Smooth muscle cell (in vitro differentiated cells): ENCODE measurements around the gene CTBP1. TPM values are rescaled to one million over a fixed set of nuclear protein-coding genes. Genes with fewer than 3 reads are reported as not detected.

Experiments used
- DNase-seq: peaks from one replicate; lab custom pipeline; 2025; ENCODE audit not compliant: unreplicated experiment; lab: John Stamatoyannopoulos, UW
- H2AFZ ChIP-seq: fragments of 200-600 bp; sonication (generic); 2 replicates; pipeline ENCODE4 v1.6.0; 2016; ENCODE audit warnings: antibody characterized with exemption, low read depth, mild to moderate bottlenecking
- H3F3A ChIP-seq: fragments of 200-600 bp; sonication (generic); 2 replicates; pipeline ENCODE4 v1.6.0; 2017; ENCODE audit warnings: antibody characterized with exemption, low read depth
- H3K27ac ChIP-seq: fragments of 200-600 bp; sonication (generic); 2 replicates; pipeline ENCODE4 v1.5.1; 2016; ENCODE audit warnings: low read depth, mild to moderate bottlenecking
- H3K27me3 ChIP-seq: fragments of 200-600 bp; sonication (generic); 2 replicates; pipeline ENCODE4 v1.6.1; 2016; ENCODE audit warnings: low read depth, mild to moderate bottlenecking
- H3K36me3 ChIP-seq: fragments of 200-600 bp; sonication (generic); 2 replicates; pipeline ENCODE4 v1.5.1; 2016; ENCODE audit warnings: low read depth
- H3K4me1 ChIP-seq: fragments of 200-600 bp; sonication (generic); 2 replicates; pipeline ENCODE4 v1.5.1; 2016; ENCODE audit warnings: low read depth
- H3K4me2 ChIP-seq: fragments of 200-600 bp; sonication (generic); 2 replicates; pipeline ENCODE4 v1.6.0; 2016; ENCODE audit warnings: mild to moderate bottlenecking
- H3K4me3 ChIP-seq: fragments of 200-600 bp; sonication (generic); 2 replicates; pipeline ENCODE4 v1.5.1; 2016; ENCODE audit warnings: mild to moderate bottlenecking
- H3K79me2 ChIP-seq: fragments of 200-600 bp; sonication (generic); 2 replicates; pipeline ENCODE4 v1.6.0; 2016; ENCODE audit warnings: low read depth, mild to moderate bottlenecking
- H3K9ac ChIP-seq: fragments of 200-600 bp; sonication (generic); 2 replicates; pipeline ENCODE4 v1.6.0; 2016; ENCODE audit warnings: low read depth
- H3K9me3 ChIP-seq: fragments of 200-600 bp; sonication (generic); replicated peaks from 2 replicates; pipeline ENCODE4 v1.5.1; 2016; ENCODE audit warnings: low read depth
- H4K20me1 ChIP-seq: fragments of 200-600 bp; sonication (generic); 2 replicates; pipeline ENCODE4 v1.6.0; 2016; ENCODE audit warnings: low read depth
- WGBS: methylation state at CpG from one replicate; pipeline ENCODE4 v1.1.7; 2016; ENCODE audit warnings: low lambda C conversion rate; 5-methylcytosine and 5-hydroxymethylcytosine counted together
- polyA plus RNA-seq: library from polyadenylated mRNA; unstranded; fragments of >200 nt; fragmentation: Nextera tagmentation; extraction: Ambion mirVana; gene quantifications from 2 replicates; pipeline ENCODE4 v1.2.1, GENCODE V29; 2016
- total RNA-seq: library from RNA; depleted of rRNA; stranded (reverse); fragments of >200 nt; gene quantifications from 2 replicates; pipeline ENCODE4 v1.2.3, GENCODE V29; 2014
- TF ChIP-seq, protein P1 (sequence below): fragments of 200-600 bp; sonication (generic); IDR thresholded peaks from 2 replicates; pipeline ENCODE4 v1.5.1; 2017; ENCODE audit warnings: borderline replicate concordance, mild to moderate bottlenecking, antibody characterized with exemption; ENCODE audit not compliant: insufficient read depth, poor library complexity, severe bottlenecking

Gene CTBP1
- total and polyA plus RNA-seq, 2 experiments from 2014 or later: 76.9 to 132 TPM

GRCh38 chr4:1207603-1208265, 41.2 kb downstream of the CTBP1 start:
- TF ChIP-seq, protein P1, sequence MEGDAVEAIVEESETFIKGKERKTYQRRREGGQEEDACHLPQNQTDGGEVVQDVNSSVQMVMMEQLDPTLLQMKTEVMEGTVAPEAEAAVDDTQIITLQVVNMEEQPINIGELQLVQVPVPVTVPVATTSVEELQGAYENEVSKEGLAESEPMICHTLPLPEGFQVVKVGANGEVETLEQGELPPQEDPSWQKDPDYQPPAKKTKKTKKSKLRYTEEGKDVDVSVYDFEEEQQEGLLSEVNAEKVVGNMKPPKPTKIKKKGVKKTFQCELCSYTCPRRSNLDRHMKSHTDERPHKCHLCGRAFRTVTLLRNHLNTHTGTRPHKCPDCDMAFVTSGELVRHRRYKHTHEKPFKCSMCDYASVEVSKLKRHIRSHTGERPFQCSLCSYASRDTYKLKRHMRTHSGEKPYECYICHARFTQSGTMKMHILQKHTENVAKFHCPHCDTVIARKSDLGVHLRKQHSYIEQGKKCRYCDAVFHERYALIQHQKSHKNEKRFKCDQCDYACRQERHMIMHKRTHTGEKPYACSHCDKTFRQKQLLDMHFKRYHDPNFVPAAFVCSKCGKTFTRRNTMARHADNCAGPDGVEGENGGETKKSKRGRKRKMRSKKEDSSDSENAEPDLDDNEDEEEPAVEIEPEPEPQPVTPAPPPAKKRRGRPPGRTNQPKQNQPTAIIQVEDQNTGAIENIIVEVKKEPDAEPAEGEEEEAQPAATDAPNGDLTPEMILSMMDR: no peak
- Histone ChIP-seq H3K27me3 (no peaks in the 10 kb centered on the region), H3K9ac (no peak overlapping the region), H3K4me2 (no peak overlapping the region), H2AFZ (no peak overlapping the region), H4K20me1 (no peaks in the 10 kb centered on the region), H3F3A (no peaks in the 10 kb centered on the region), H3K9me3 (no peaks in the 10 kb centered on the region), H3K79me2 (no peaks in the 10 kb centered on the region), H3K27ac (no peak overlapping the region), H3K36me3 (no peaks in the 10 kb centered on the region), H3K4me3 (no peak overlapping the region), H3K4me1 (no peaks in the 10 kb centered on the region)
- WGBS: 94% methylated on average over 31 of the region's 31 CpGs
- no peak for DNase-seq

GRCh38 chr4:1207157-1207470, 41.8 kb downstream of the CTBP1 start:
- Histone ChIP-seq H3K27me3 (no peaks in the 10 kb centered on the region), H3K27ac (no peak overlapping the region), H3K36me3 (no peaks in the 10 kb centered on the region), H3F3A (no peaks in the 10 kb centered on the region), H3K9ac (no peak overlapping the region), H3K9me3 (no peaks in the 10 kb centered on the region), H3K4me2 (no peak overlapping the region), H3K4me3 (no peak overlapping the region), H4K20me1 (no peaks in the 10 kb centered on the region), H3K79me2 (no peaks in the 10 kb centered on the region), H2AFZ (no peak overlapping the region), H3K4me1 (no peaks in the 10 kb centered on the region)
- no peak for DNase-seq
- TF ChIP-seq, protein P1: no peak
- WGBS: 94% methylated on average over 6 of the region's 12 CpGs

DNA sequence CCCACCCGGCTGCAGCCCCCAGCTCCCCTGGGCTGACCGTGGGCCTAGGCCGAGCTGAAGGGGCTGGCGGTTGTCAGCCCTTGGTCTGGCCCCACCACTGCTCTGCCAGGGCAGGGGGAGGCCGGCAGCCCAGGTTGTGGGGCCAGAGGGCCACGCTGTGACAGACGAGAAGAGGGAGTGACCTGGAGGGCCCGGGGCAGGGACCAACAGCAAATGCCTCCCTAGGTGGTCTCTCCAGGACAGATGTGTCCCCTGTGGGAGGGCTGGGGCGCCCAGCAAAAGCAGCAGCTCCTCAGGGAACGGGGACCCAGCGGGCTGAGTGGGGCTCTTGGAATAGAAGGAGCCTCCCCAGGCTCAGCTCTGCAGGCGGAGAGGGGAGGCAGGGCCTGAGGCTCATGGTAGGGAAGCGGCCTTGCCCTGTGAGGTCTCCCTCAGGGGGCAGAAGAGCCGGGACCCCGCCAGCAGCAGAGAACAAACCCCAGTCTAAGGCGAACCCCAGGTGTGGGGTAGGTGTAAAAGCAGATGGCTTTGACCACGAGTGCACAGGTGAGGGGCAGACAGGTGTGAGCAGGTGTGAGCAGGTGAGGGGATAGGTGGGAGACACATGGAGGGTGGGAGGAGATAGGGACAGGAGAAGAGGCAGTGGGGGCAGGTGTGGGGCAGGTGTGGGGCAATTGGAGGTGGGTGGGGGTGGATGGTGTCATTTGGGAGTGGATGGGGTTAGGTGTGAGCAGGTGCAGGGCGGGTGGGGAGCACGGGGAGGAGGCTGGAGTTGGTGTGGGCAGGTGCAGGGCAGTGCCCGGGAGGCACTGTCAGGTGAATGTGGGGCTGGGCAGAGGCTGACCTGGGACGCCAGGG, 42.4 kb downstream of the CTBP1 start:
- Histone ChIP-seq H3K9me3 (no peaks in the 10 kb centered on the region), H3K4me1 (no peaks in the 10 kb centered on the region), H3F3A (no peaks in the 10 kb centered on the region), H3K27ac (no peak overlapping the region), H4K20me1 (no peaks in the 10 kb centered on the region), H3K27me3 (no peaks in the 10 kb centered on the region), H3K4me2 (no peak overlapping the region), H3K9ac (no peak overlapping the region), H3K36me3 (no peaks in the 10 kb centered on the region), H3K4me3 (no peak overlapping the region), H2AFZ (no peak overlapping the region), H3K79me2 (no peaks in the 10 kb centered on the region)
- TF ChIP-seq, protein P1: no peak
- DNase-seq: no peak
- 92% methylated on average over 18 of the region's 21 CpGs for WGBS
